ENCODE results near the gene C1QTNF9.
"Not testable (repeated sequence)": the region's sequence is repeated elsewhere in the genome, so short reads cannot be mapped to it uniquely, and the experiment has no call there.

The C1QTNF9 gene

DNA sequence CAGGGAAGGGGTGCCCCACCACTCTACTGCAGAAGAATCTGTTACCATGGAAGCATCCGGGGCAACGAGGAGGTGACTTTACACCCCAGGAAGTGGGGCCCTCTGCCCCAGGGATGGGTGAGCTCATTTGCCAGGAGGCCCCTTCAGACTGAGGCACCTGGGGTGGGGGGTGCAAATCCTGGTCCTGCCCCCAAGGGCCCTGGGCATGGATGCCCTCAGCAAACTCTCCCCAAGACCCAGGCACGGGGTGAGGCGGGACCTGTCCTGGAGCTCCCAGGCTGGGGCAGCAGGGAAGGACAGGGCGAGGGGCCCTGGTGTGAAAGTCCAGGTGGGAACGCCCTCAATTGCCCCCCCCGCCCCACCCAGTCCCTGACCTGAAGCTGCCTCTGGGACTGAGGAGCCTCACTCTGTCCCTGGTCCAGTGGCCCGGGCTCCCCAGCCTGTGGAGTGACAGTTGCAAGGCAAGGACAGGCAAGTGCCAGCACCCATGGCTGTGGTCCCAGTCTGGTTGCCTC lies 52.5 kb downstream of the C1QTNF9 start:
- DNase-seq (ENCODE audit: low read depth): no peak

DNA sequence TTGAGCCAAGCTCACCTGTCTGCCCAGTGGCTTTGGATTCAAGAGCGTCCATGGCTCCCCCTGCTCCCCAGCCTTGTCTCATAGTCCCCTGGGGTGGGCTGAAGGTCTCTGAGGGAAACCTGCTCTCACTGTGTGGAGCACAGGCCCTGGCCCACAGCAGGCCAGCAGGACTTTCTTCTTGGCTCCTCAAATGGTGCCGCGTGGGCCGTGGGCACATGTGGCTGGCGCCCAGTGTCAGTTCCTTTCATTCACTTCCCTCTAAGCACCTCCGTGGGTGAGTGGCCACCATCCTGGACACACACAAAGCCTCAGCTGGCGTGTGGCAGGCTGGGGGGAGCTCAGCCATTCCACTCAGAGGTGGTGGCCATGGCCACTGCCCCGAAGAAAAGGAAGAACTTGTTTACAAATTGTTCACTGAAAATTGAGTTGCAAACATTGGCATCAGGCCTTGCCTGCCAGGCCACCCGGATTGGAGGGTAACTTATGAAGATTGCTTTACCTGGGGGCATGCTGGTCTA lies 53.1 kb downstream of the C1QTNF9 start:
- DNase-seq (ENCODE audit: low read depth): no peak

DNA sequence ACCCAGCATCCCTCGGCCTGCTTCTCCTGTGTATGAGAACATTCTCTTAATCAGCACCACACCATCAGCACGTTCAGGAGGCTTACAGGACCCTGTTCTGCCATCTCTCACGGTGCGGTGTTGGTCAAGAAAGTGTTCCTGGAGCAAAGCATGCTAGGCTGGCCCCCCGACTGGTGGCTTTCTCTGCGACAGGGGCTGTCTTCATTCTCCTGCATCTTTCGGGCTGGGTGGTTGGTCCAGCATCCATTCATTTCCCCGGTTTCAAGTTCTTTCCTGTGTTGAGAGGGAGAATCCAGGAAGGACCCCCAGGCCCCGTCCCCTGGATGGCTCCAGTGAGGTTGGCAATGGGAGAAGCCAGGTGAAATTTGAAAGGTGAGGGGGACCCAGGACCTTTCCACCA lies 55.8 kb downstream of the C1QTNF9 start:
- no peak for DNase-seq (ENCODE audit: low read depth)

DNA sequence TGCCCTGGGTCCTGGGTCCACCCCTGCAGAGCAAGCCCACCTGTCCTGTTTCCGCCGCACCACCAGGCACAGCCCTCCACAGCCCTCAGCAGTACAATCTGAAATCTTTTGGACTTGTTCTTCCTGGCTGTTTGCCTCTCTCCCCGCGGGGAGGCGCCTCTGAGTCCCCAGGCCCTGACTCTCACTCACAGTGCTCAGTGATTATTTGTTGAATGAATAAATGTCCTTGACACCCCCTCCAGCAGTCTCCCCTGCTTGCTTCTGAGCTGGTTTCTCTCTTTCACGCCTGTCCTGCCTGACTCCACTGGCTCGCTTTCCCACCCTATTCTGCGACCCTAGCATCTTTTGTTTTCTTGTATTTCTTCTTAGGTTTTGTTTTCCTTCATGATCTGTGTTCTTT lies 56.9 kb downstream of the C1QTNF9 start:
- not testable (repeated sequence) for DNase-seq (ENCODE audit: low read depth)

DNA sequence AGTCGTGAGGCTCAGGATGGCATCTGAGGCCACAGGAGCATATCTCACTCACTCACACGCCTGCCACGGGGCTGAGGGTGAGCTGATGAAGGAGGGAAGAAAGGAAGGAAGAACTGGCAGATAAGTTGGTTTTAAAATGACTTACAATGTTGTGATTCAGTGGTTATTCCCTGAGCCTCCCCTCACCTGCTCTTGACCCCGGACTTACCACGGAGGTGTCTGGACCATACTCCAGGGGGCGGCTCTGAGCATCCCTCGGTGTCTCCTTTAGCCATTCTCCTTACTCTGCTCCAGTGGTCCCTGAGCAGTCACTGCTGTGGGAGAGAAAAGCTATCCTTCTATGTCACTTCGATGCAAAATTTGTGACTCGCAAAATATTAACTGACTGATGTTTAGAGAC lies 61.9 kb downstream of the C1QTNF9 start:
- DNase-seq (ENCODE audit: low read depth): not testable (repeated sequence)

All from stimulated activated CD8-positive, alpha-beta memory T cell treated with anti-CD3 and anti-CD28 coated beads, Interleukin-4, amount 100 ng/mL, for 24 hours (primary cell).